Activated CD4-positive, alpha-beta T cell treated with anti-CD3 and anti-CD28 coated beads, Interleukin-2, amount 10 ng/mL, durations not matched to agents 7 days and 5 days (primary cell): Measurements from ENCODE around the gene NADK. TPM values are rescaled to one million over a fixed set of nuclear protein-coding genes. Genes with fewer than 3 reads are reported as not detected.
A peak's percentile ranks its signal among the peaks of the same experiment; 100 is the strongest.
"Not testable (repeated sequence)": the region's sequence is repeated elsewhere in the genome, so short reads cannot be mapped to it uniquely, and the experiment has no call there.

Experiments used
- CTCF ChIA-PET: fragments of 350-600 bp; sonication (Branson Sonifier 250); formaldehyde crosslinking; loops from one replicate; lab custom pipeline; 2021; ENCODE audit warnings: antibody characterized with exemption; lab: Charles Lee
- POLR2A ChIA-PET: fragments of 350-600 bp; sonication (Branson Sonifier 250); formaldehyde crosslinking; loops from one replicate; lab custom pipeline; 2021; ENCODE audit warnings: antibody characterized with exemption; lab: Charles Lee
- DNase-seq: peaks from one replicate; pipeline ENCODE4 v3.0.0-alpha.2; 2020
- H3K27ac Mint-ChIP-seq: one replicate; pipeline ENCODE4 v1.8.0; 2021; ENCODE audit warnings: mild to moderate bottlenecking, moderate library complexity, mixed read lengths
- H3K27me3 Mint-ChIP-seq: one replicate; pipeline ENCODE4 v1.8.0; 2021; ENCODE audit warnings: mixed read lengths
- H3K36me3 Mint-ChIP-seq: one replicate; pipeline ENCODE4 v1.8.0; 2021; ENCODE audit warnings: low read depth, mixed read lengths
- H3K4me1 Mint-ChIP-seq: one replicate; pipeline ENCODE4 v1.8.0; 2021; ENCODE audit warnings: mixed read lengths
- H3K4me3 Mint-ChIP-seq: one replicate; pipeline ENCODE4 v1.8.0; 2021; ENCODE audit warnings: mild to moderate bottlenecking, moderate library complexity, mixed read lengths
- H3K9me3 Mint-ChIP-seq: one replicate; pipeline ENCODE4 v1.8.0; 2021; ENCODE audit warnings: mixed read lengths
- total RNA-seq, 2 experiments: library from RNA; stranded (reverse); gene quantifications; one replicate each; pipeline ENCODE4 v1.2.3, GENCODE V29; 2021

Gene NADK
- total RNA-seq, 2 experiments from 2014 or later = 76.6 to 78.7 TPM

GRCh38 chr1:1758059-1758621 lies 20.1 kb downstream of the NADK start:
- no peak overlapping the region for H3K4me3 Mint-ChIP-seq
- no peaks in the 10 kb centered on the region for H3K4me1 Mint-ChIP-seq
- H3K36me3 Mint-ChIP-seq = peaks cover 19% of the 10 kb centered on the region
- no peak for DNase-seq
- no peaks in the 10 kb centered on the region for H3K9me3 Mint-ChIP-seq
- no peak overlapping the region for H3K27ac Mint-ChIP-seq
- ChIA-PET CTCF (interaction anchor here (0.7 kb wide), 1 partner anchor 151 kb away, joined by 3 read pairs; no protein-coding TSS in a partner anchor), POLR2A (interaction anchor here (0.6 kb wide), 1 partner anchor 748 kb away, joined by 5 read pairs; no protein-coding TSS in a partner anchor)
- H3K27me3 Mint-ChIP-seq = no peaks in the 10 kb centered on the region

GRCh38 chr1:1757422-1758058 lies 20.7 kb downstream of the NADK start:
- no peak overlapping the region for H3K4me3 Mint-ChIP-seq
- no peak for DNase-seq
- peaks cover 19% of the 10 kb centered on the region for H3K36me3 Mint-ChIP-seq
- H3K27ac Mint-ChIP-seq = peak overlapping the region; percentile 60
- no peaks in the 10 kb centered on the region for H3K27me3 Mint-ChIP-seq
- no peaks in the 10 kb centered on the region for H3K4me1 Mint-ChIP-seq
- H3K9me3 Mint-ChIP-seq = no peaks in the 10 kb centered on the region
- CTCF ChIA-PET = no interaction called here
- POLR2A ChIA-PET = no interaction called here

- Mint-ChIP-seq H3K36me3 (peaks cover 19% of the 10 kb centered on the region), H3K9me3 (no peaks in the 10 kb centered on the region), H3K4me3 (no peak overlapping the region), H3K27me3 (no peaks in the 10 kb centered on the region), H3K4me1 (no peaks in the 10 kb centered on the region), H3K27ac (no peak overlapping the region)
- no peak for DNase-seq
- POLR2A ChIA-PET = no interaction called here
- CTCF ChIA-PET = no interaction called here
Observed at GRCh38 chr1:1756661-1757421, 21.4 kb downstream of the NADK start.

DNA sequence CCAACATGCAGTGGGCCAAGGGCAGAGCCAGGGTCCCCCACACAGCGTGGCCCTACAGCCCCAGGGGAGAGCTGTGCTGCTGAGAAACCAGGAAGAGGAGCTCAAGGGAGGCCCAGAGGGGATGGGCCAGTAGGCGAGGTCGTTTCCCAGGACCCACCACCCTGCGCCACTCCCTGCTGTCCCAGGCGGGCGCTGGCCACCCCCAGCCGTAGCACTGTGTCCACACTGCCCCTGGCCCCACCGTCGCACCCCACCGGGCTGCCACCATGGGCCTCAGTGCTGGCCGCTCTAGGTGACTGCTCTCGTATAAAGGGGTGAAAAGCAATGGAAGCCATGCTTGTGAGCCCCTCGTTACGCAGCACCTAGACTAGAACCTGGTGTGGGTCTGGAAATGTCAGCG lies 22.4 kb downstream of the NADK start:
- H3K4me1 Mint-ChIP-seq = no peaks in the 10 kb centered on the region
- no peak overlapping the region for H3K4me3 Mint-ChIP-seq
- ChIA-PET CTCF (interaction anchor here (1.3 kb wide), 1 partner anchor 24 kb away, joined by 6 read pairs; no protein-coding TSS in a partner anchor), POLR2A (no interaction called here)
- peaks cover 15% of the 10 kb centered on the region for H3K36me3 Mint-ChIP-seq
- no peak overlapping the region for H3K27ac Mint-ChIP-seq
- no peak for DNase-seq
- H3K9me3 Mint-ChIP-seq = no peaks in the 10 kb centered on the region
- H3K27me3 Mint-ChIP-seq = no peaks in the 10 kb centered on the region

DNA sequence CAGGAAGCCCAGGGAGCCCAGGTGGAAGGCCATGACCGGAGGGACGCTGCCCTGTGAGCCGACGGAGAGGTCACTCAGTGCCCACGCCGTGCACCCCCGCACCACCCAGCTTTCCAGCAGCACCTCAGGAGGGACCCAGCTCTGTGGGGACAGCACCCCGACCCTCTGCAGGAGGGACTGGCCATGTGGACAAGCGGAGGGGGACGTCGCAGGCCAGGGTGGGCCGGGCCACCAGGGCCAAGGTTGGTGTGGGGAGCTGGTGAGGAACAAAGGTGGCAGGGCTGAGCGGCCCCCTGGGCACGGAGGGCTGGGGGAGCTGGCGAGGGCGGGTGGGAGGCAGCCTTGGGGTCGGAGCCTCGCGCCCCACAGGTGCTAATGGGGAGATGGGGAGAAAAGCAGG lies 22.8 kb downstream of the NADK start:
- Mint-ChIP-seq H3K4me1 (no peaks in the 10 kb centered on the region), H3K27ac (no peak overlapping the region), H3K36me3 (peaks cover 15% of the 10 kb centered on the region), H3K9me3 (no peaks in the 10 kb centered on the region), H3K27me3 (no peaks in the 10 kb centered on the region), H3K4me3 (no peak overlapping the region)
- DNase-seq = no peak
- ChIA-PET POLR2A (no interaction called here), CTCF (interaction anchor here (1.3 kb wide), 2 partner anchors 13 to 24 kb away, joined by 4 to 6 read pairs; no protein-coding TSS in a partner anchor)

GRCh38 chr1:1754051-1754815 lies 24.0 kb downstream of the NADK start:
- CTCF ChIA-PET = interaction anchor here (1.3 kb wide), 1 partner anchor 14 kb away, joined by 4 read pairs; no protein-coding TSS in a partner anchor
- peaks cover 13% of the 10 kb centered on the region for H3K36me3 Mint-ChIP-seq
- POLR2A ChIA-PET = no interaction called here
- H3K4me1 Mint-ChIP-seq = peaks cover 2% of the 10 kb centered on the region
- no peak overlapping the region for H3K27ac Mint-ChIP-seq
- H3K4me3 Mint-ChIP-seq = no peak overlapping the region
- no peaks in the 10 kb centered on the region for H3K9me3 Mint-ChIP-seq
- no peak for DNase-seq
- no peaks in the 10 kb centered on the region for H3K27me3 Mint-ChIP-seq

DNA sequence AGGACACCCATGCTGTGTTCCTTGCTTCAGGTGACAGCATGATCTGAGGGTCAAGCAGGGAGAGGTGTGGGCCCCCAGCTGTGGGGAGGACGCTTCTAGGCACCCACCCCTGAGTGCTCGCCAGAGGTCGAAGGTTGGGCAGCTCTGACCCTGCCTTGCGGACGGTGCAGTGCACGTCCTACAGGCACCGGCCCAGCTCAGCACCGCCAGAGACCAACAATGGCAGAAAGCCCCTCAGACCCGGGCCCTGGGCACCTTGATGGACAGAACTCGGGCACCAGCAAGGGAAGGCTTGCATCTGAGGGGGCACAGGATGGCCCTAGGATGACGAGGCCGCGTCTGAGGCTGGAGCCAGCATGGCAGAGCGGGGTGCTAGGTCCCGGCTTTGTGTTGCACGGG lies 24.7 kb downstream of the NADK start:
- Mint-ChIP-seq H3K4me1 (peaks cover 2% of the 10 kb centered on the region), H3K36me3 (peaks cover 11% of the 10 kb centered on the region), H3K27me3 (no peaks in the 10 kb centered on the region), H3K27ac (no peak overlapping the region), H3K4me3 (no peak overlapping the region), H3K9me3 (no peaks in the 10 kb centered on the region)
- ChIA-PET CTCF (no interaction called here), POLR2A (no interaction called here)
- no peak for DNase-seq

- POLR2A ChIA-PET = no interaction called here
- Mint-ChIP-seq H3K36me3 (peaks cover 7% of the 10 kb centered on the region), H3K27ac (no peak overlapping the region), H3K4me3 (no peak overlapping the region), H3K4me1 (peaks cover 5% of the 10 kb centered on the region), H3K27me3 (no peaks in the 10 kb centered on the region), H3K9me3 (no peaks in the 10 kb centered on the region)
- CTCF ChIA-PET = no interaction called here
- no peak for DNase-seq
Observed at GRCh38 chr1:1752636-1753606, 25.3 kb downstream of the NADK start.

DNA sequence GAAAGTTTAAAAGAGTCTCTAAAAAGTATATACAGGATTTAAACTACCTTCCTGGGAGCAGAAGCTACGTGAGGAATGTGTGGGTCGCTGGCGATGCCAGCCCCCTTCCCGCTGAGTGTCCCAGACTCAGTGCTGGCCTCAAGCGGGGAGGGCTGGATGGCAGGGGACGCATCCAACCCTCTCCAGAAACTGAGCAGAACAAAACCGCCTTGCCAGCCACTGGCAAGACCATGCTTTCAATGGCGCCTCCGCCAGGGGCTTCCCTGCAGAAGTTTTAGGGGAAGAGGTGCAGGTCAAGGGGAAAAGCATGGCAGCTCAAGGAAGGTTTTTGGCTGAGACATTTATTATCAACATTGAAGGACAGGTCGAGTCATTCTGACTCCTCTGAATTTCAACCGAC lies 26.1 kb downstream of the NADK start:
- ChIA-PET CTCF (no interaction called here), POLR2A (no interaction called here)
- no peak for DNase-seq
- H3K27ac Mint-ChIP-seq = no peak overlapping the region
- H3K27me3 Mint-ChIP-seq = no peaks in the 10 kb centered on the region
- no peaks in the 10 kb centered on the region for H3K9me3 Mint-ChIP-seq
- peaks cover 5% of the 10 kb centered on the region for H3K4me1 Mint-ChIP-seq
- H3K36me3 Mint-ChIP-seq = peaks cover 7% of the 10 kb centered on the region
- H3K4me3 Mint-ChIP-seq = no peak overlapping the region

DNA sequence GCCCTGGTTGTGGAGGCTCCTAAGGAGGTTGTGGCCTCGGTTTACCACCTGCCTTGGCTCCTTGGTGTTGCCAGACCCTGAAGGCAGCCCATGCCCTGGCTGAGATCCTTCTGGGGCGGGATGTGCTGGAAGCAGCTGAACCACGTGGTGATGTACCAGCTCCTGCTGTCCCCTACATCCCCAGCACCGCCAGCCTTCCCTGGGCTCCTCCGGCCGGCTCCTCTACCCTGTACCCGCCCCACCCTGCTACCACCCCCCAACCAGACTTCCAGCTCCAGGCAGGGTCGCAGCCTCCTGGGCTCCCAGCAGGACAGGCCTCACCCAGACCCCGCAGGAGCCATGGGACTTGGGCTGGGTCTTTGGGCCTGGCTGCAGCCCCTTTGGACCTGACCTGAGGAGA lies 28.3 kb downstream of the NADK start:
- H3K9me3 Mint-ChIP-seq, H3K4me3 Mint-ChIP-seq, DNase-seq, H3K36me3 Mint-ChIP-seq, POLR2A ChIA-PET, H3K4me1 Mint-ChIP-seq, H3K27me3 Mint-ChIP-seq, H3K27ac Mint-ChIP-seq, CTCF ChIA-PET: not testable (repeated sequence)

DNA sequence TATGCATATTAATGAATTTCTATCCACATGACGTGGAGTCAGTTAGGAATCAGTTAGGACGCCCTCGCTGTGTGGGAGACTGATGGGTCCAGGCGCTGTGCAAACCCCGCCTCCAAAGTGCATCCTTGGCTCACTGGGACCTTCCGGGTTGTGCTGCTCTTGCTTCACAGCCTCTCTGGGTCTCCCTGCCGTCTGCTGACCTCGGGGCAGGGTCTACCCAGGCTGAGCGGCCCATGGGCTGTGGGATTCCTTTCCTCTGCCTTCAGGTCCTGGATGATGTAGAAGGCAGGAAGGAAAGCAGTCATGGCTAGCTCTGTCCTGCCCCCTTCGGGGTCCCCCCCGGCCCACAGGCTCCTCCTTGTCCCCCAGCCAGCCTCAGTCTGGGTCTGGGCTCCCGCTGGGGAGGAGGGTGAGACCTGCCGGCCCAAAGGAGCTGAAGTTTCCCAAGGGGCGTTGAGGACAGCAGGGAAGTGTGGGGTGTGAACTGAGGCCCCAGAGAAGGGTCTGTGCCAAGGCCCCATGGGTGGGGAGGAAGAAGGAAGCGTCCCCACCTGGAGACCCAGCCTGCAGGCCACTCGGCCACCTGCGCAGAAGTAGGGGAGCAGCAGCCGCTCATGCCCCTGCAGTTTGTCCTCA lies 29.5 kb downstream of the NADK start:
- POLR2A ChIA-PET = no interaction called here
- peaks cover 5% of the 10 kb centered on the region for H3K4me1 Mint-ChIP-seq
- no peak overlapping the region for H3K4me3 Mint-ChIP-seq
- no peaks in the 10 kb centered on the region for H3K27me3 Mint-ChIP-seq
- H3K9me3 Mint-ChIP-seq = no peaks in the 10 kb centered on the region
- H3K27ac Mint-ChIP-seq = no peak overlapping the region
- no peak for DNase-seq
- CTCF ChIA-PET = no interaction called here
- H3K36me3 Mint-ChIP-seq = no peaks in the 10 kb centered on the region
